Keratinocyte (primary cell): ENCODE measurements around the gene OR7A17. TPM values are rescaled to one million over a fixed set of nuclear protein-coding genes. Genes with fewer than 3 reads are reported as not detected.

Experiments used
- DNase-seq: peaks from one replicate; pipeline ENCODE4 v3.0.0-alpha.2; 2011; ENCODE audit warnings: low read depth, missing footprints, low spot score
- FAIRE-seq: peaks from 2 replicates; lab custom pipeline; 2011; peaks lifted over from hg19 to GRCh38; lab: Jason Lieb, UNC
- H2AFZ ChIP-seq: 2 replicates; pipeline ENCODE4 v1.6.0; 2012; ENCODE audit warnings: low read length, control low read depth, inconsistent platforms; ENCODE audit not compliant: control insufficient read depth
- H3K27ac ChIP-seq: 2 replicates; pipeline ENCODE4 v1.5.1; 2011; ENCODE audit warnings: low read length; ENCODE audit not compliant: control insufficient read depth, insufficient read depth
- H3K27me3 ChIP-seq: 3 replicates; pipeline ENCODE4 v1.6.0; 2011; ENCODE audit warnings: low read length; ENCODE audit not compliant: control insufficient read depth, insufficient read depth; ENCODE audit errors: extremely low read depth
- H3K36me3 ChIP-seq, 2 experiments: 2 replicates in 1 of 2; 3 replicates in 1 of 2; pipeline ENCODE4 v1.5.1; 2011; ENCODE audit warnings: low read length in 2 of 2, mild to moderate bottlenecking in 1 of 2; ENCODE audit not compliant: control insufficient read depth in 2 of 2, insufficient read depth in 2 of 2; ENCODE audit errors: extremely low read depth in 1 of 2
- H3K4me1 ChIP-seq: 3 replicates; pipeline ENCODE4 v1.5.1; 2011; ENCODE audit warnings: low read length; ENCODE audit not compliant: control insufficient read depth, insufficient read depth; ENCODE audit errors: extremely low read depth
- H3K4me2 ChIP-seq: 3 replicates; pipeline ENCODE4 v1.6.0; 2011; ENCODE audit warnings: low read depth, low read length; ENCODE audit not compliant: control insufficient read depth, insufficient read depth; ENCODE audit errors: extremely low read depth
- H3K4me3 ChIP-seq, 3 experiments: fragments of 200-600 bp in 1 of 3; sonication (generic) in 1 of 3; 2 replicates in 2 of 3; 3 replicates in 1 of 3; pipeline ENCODE4 v1.5.1; 2011 to 2016; ENCODE audit warnings: low read length in 3 of 3, mild to moderate bottlenecking in 3 of 3, control low read depth in 2 of 3, inconsistent platforms in 1 of 3, low read depth in 1 of 3, mixed read lengths in 1 of 3, mixed run types in 1 of 3, moderate library complexity in 1 of 3; ENCODE audit not compliant: control insufficient read depth in 2 of 3, insufficient read depth in 2 of 3; ENCODE audit errors: extremely low read depth in 1 of 3
- H3K79me2 ChIP-seq: 2 replicates; pipeline ENCODE4 v1.6.0; 2012; ENCODE audit warnings: low read length; ENCODE audit not compliant: control insufficient read depth, insufficient read depth
- H3K9ac ChIP-seq: 3 replicates; pipeline ENCODE4 v1.6.0; 2011; ENCODE audit warnings: low read length; ENCODE audit not compliant: control insufficient read depth, insufficient read depth; ENCODE audit errors: extremely low read depth
- H3K9me1 ChIP-seq: 3 replicates; pipeline ENCODE4 v1.6.0; 2011; ENCODE audit warnings: low read length; ENCODE audit not compliant: control insufficient read depth, insufficient read depth; ENCODE audit errors: extremely low read depth
- H3K9me3 ChIP-seq: 2 replicates; pipeline ENCODE4 v1.5.1; 2012; ENCODE audit warnings: low read depth, low read length; ENCODE audit not compliant: control insufficient read depth
- H4K20me1 ChIP-seq: 3 replicates; pipeline ENCODE4 v1.6.0; 2011; ENCODE audit warnings: low read length; ENCODE audit not compliant: control insufficient read depth, insufficient read depth; ENCODE audit errors: extremely low read depth
- EZH2 ChIP-seq: IDR thresholded peaks from one replicate; pipeline ENCODE4 v1.6.1; 2012; ENCODE audit warnings: inconsistent platforms, mild to moderate bottlenecking, low read length, moderate library complexity
- dilution Hi-C: fragments of 300-500 bp; cut with MboI; formaldehyde crosslinking; loops from one replicate; pipeline ENCODE4 v1.7.0; 2020; ENCODE audit warnings: low sequenced_read_pairs; ENCODE audit not compliant: extremely low pct_ligation_motif_present
- polyA plus RNA-seq, 5 experiments: library from polyadenylated mRNA; depleted of rRNA in 3 of 5; stranded (reverse) in 3 of 5; stranded (forward) in 1 of 5; unstranded in 1 of 5; fragments of >200 nt; gene quantifications; 1 replicate in 1 of 5; 2 replicates in 3 of 5; 3 replicates in 1 of 5; pipeline versions ENCODE4 v1.2.1 to v1.2.3, GENCODE V29; 2011 to 2012; ENCODE audit warnings: missing spikeins in 2 of 5, low read depth in 1 of 5, low replicate concordance in 1 of 5
- TF ChIP-seq, protein P1 (sequence below), 3 experiments: IDR thresholded peaks in 1 of 3; conservative IDR thresholded peaks in 1 of 3; optimal IDR thresholded peaks in 1 of 3; 2 replicates in 2 of 3; 3 replicates in 1 of 3; pipeline versions ENCODE3 to v1.5.1; 2011; ENCODE audit warnings: low read length in 3 of 3, mild to moderate bottlenecking in 3 of 3, moderate library complexity in 2 of 3, control low read depth in 1 of 3, inconsistent platforms in 1 of 3; ENCODE audit not compliant: insufficient read depth in 2 of 3; ENCODE audit errors: extremely low read depth in 1 of 3

The OR7A17 gene
- polyA plus RNA-seq, 1 donor (not counting 4 experiments of a cell fraction or from before 2014, with no cell fraction given), result not detected

DNA sequence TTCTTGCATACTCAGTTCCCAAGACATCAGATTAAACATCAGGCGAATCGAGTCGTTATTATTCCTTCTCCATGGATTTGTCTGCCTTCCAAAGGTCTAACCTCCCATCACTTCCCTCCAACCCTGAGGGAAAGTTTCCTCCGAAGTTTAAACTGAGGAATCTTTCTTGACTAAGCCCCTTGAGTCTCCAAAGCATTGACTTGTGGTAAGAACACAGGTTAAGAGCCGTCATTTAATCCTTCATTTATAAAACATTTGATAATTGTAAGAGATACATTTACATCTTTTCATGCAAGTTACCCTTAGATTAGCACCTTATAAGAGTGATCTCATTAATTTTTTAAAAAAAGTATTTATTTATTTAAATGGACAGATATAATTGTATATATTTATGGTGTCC lies 37.1 kb downstream of the OR7A17 start, which contains the start of gene OR7A10:
Gene OR7A10, minus strand, starts transcription at position 101 of the 400 bp plus-strand sequence. CDS start 7,045 bp downstream, outside the sequence.
- Histone ChIP-seq H3K36me3 (no peaks in the 10 kb centered on the region), H3K79me2 (no peaks in the 10 kb centered on the region), H3K9ac (no peak within 1 kb of the TSS), H3K4me3 (no peak within 1 kb of the TSS), H3K4me1 (no peaks in the 10 kb centered on the region), H3K27me3 (no peaks in the 10 kb centered on the region), H4K20me1 (no peaks in the 10 kb centered on the region), H3K9me1 (no peaks in the 10 kb centered on the region), H3K4me2 (no peak within 1 kb of the TSS), H3K27ac (no peak within 1 kb of the TSS), H2AFZ (no peak within 1 kb of the TSS), H3K9me3 (no peaks in the 10 kb centered on the region)
- FAIRE-seq (no peak), DNase-seq (no peak)
- TF ChIP-seq, protein P1, sequence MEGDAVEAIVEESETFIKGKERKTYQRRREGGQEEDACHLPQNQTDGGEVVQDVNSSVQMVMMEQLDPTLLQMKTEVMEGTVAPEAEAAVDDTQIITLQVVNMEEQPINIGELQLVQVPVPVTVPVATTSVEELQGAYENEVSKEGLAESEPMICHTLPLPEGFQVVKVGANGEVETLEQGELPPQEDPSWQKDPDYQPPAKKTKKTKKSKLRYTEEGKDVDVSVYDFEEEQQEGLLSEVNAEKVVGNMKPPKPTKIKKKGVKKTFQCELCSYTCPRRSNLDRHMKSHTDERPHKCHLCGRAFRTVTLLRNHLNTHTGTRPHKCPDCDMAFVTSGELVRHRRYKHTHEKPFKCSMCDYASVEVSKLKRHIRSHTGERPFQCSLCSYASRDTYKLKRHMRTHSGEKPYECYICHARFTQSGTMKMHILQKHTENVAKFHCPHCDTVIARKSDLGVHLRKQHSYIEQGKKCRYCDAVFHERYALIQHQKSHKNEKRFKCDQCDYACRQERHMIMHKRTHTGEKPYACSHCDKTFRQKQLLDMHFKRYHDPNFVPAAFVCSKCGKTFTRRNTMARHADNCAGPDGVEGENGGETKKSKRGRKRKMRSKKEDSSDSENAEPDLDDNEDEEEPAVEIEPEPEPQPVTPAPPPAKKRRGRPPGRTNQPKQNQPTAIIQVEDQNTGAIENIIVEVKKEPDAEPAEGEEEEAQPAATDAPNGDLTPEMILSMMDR (optimal IDR thresholded peaks at IDR 0.05 in 1 of 3, IDR thresholded peaks at IDR 0.05 in 1 of 3, conservative IDR thresholded peaks at IDR 0.05 in 1 of 3; ENCODE audit: extremely low read depth in 1 of 3, insufficient read depth in 2 of 3, low read length in 3 of 3), result no peak
- no peak for TF ChIP-seq EZH2
- dilution Hi-C loops, result no loop called here

- Histone ChIP-seq H3K36me3 (no peaks in the 10 kb centered on the region), H3K4me2 (no peak overlapping the region), H4K20me1 (no peaks in the 10 kb centered on the region), H3K4me1 (no peaks in the 10 kb centered on the region), H3K9ac (no peak overlapping the region), H3K9me3 (no peaks in the 10 kb centered on the region), H2AFZ (no peak overlapping the region), H3K27ac (no peak overlapping the region), H3K27me3 (no peaks in the 10 kb centered on the region), H3K79me2 (no peaks in the 10 kb centered on the region), H3K4me3 (no peak overlapping the region), H3K9me1 (no peaks in the 10 kb centered on the region)
- dilution Hi-C loops, result no loop called here
- no peak for TF ChIP-seq EZH2
- TF ChIP-seq, protein P1 (optimal IDR thresholded peaks at IDR 0.05 in 1 of 3, IDR thresholded peaks at IDR 0.05 in 1 of 3, conservative IDR thresholded peaks at IDR 0.05 in 1 of 3; ENCODE audit: extremely low read depth in 1 of 3, insufficient read depth in 2 of 3, low read length in 3 of 3), result no peak
- DNase-seq (no peak), FAIRE-seq (no peak)
These were observed 42.4 kb downstream of the OR7A17 start for GRCh38 chr19:14843578-14843977.
